HCT116 (cell line): ENCODE measurements around the gene MAPKAPK3. TPM values are rescaled to one million over a fixed set of nuclear protein-coding genes. Genes with fewer than 3 reads are reported as not detected.

Experiments used
- ATAC-seq: fragments of 200-7000 bp; cut with Tn5 transposase; 2 replicates; pipeline ENCODE4 v1.9.1; 2020; ENCODE audit warnings: mild to moderate bottlenecking, moderate library complexity
- BruUV-seq: library from RNA; stranded (reverse); fragments of 400-500 nt; replicated peaks from 2 replicates; lab custom pipeline; 2021; lab: Mats Ljungman, UMichigan
- CTCF ChIA-PET: fragments of 300-600 bp; sonication (Branson Sonifier 250); formaldehyde crosslinking; loops from one replicate; lab custom pipeline; 2021; ENCODE audit warnings: antibody characterized with exemption; lab: Charles Lee
- POLR2A ChIA-PET: fragments of 300-600, 350-600 bp; sonication (Branson Sonifier 250); formaldehyde crosslinking; loops from one replicate; lab custom pipeline; 2021; ENCODE audit warnings: antibody characterized with exemption; lab: Charles Lee
- RAD21 ChIA-PET, 2 experiments: fragments of 300-600 bp; sonication (Branson Sonifier 250); formaldehyde crosslinking; loops; one replicate each; lab custom pipeline; 2023; ENCODE audit warnings: low total read pairs in 2 of 2; ENCODE audit not compliant: uncharacterized antibody in 2 of 2, unreplicated experiment in 2 of 2, low non-redundant PET in 1 of 2; lab: Charles Lee
- DNase-seq: peaks from one replicate; pipeline ENCODE4 v3.0.0-alpha.2; 2010; ENCODE audit warnings: low read depth, low spot score
- H2AFZ ChIP-seq: fragments of 200-600 bp; shearing (Covaris generic), sonication (generic); 2 replicates; pipeline ENCODE4 v1.6.1; 2017; ENCODE audit warnings: low read depth, mixed run types, mixed read lengths, antibody characterized with exemption, low read length; ENCODE audit not compliant: poor library complexity, severe bottlenecking
- H3K27ac ChIP-seq: 2 replicates; pipeline ENCODE4 v1.5.1; 2012; ENCODE audit warnings: low read depth, low read length
- H3K27me3 ChIP-seq: fragments of 200-600 bp; sonication (generic); 2 replicates; pipeline ENCODE4 v1.6.1; 2016; ENCODE audit warnings: mixed run types, low read length, mixed read lengths; ENCODE audit not compliant: insufficient read depth
- H3K36me3 ChIP-seq, 2 experiments: fragments of 200-500 bp in 1 of 2; fragments of 200-600 bp in 1 of 2; sonication (Bioruptor generic) in 1 of 2; sonication (generic) in 1 of 2; 2 replicates each; pipeline versions ENCODE4 v1.5.1 to v1.6.1; 2014 to 2016; ENCODE audit warnings: low read length in 2 of 2, inconsistent platforms in 1 of 2, mixed read lengths in 1 of 2, mixed run types in 1 of 2; ENCODE audit not compliant: insufficient read depth in 2 of 2, control insufficient read depth in 1 of 2
- H3K4me1 ChIP-seq, 2 experiments: fragments of 200-600 bp in 1 of 2; sonication (generic) in 1 of 2; 2 replicates each; pipeline versions ENCODE4 v1.5.1 to v1.6.1; 2012 to 2017; ENCODE audit warnings: low read length in 2 of 2, inconsistent platforms in 1 of 2, mild to moderate bottlenecking in 1 of 2, mixed read lengths in 1 of 2, mixed run types in 1 of 2, moderate library complexity in 1 of 2; ENCODE audit not compliant: insufficient read depth in 2 of 2, control insufficient read depth in 1 of 2
- H3K4me2 ChIP-seq: fragments of 200-600 bp; sonication (generic); 2 replicates; pipeline ENCODE4 v1.6.1; 2017; ENCODE audit warnings: mixed run types, low read length, mixed read lengths
- H3K4me3 ChIP-seq, 2 experiments: fragments of 200-600 bp in 1 of 2; sonication (generic) in 1 of 2; replicated peaks in 1 of 2; 2 replicates each; pipeline ENCODE4 v1.5.1; 2011 to 2016; ENCODE audit warnings: low read length in 2 of 2, control low read depth in 1 of 2, low read depth in 1 of 2, mild to moderate bottlenecking in 1 of 2, mixed read lengths in 1 of 2, mixed run types in 1 of 2
- H3K79me2 ChIP-seq: fragments of 200-600 bp; sonication (generic); 2 replicates; pipeline ENCODE4 v1.6.1; 2017; ENCODE audit warnings: mild to moderate bottlenecking, mixed run types, low read length, moderate library complexity, mixed read lengths; ENCODE audit not compliant: insufficient read depth
- H3K9ac ChIP-seq: fragments of 200-600 bp; sonication (generic); 2 replicates; pipeline ENCODE4 v1.6.1; 2016; ENCODE audit warnings: low read length, mixed read lengths
- H3K9me2 ChIP-seq: fragments of 200-600 bp; sonication (generic), shearing (Covaris generic); 2 replicates; pipeline ENCODE4 v1.6.1; 2017; ENCODE audit warnings: mixed run types, mild to moderate bottlenecking, moderate library complexity; ENCODE audit not compliant: insufficient read depth
- H3K9me3 ChIP-seq, 2 experiments: fragments of 200-500 bp in 1 of 2; fragments of 200-600 bp in 1 of 2; sonication (Bioruptor generic) in 1 of 2; sonication (generic) in 1 of 2; 2 replicates each; pipeline ENCODE4 v1.6.1; 2014 to 2017; ENCODE audit warnings: low read length in 2 of 2, mixed read lengths in 2 of 2, inconsistent platforms in 1 of 2, low read depth in 1 of 2, mild to moderate bottlenecking in 1 of 2, mixed run types in 1 of 2, moderate library complexity in 1 of 2; ENCODE audit not compliant: control insufficient read depth in 1 of 2, insufficient read depth in 1 of 2
- H4K20me1 ChIP-seq: fragments of 200-600 bp; sonication (generic), shearing (Covaris generic); 2 replicates; pipeline ENCODE4 v1.6.1; 2017; ENCODE audit warnings: mixed run types, mild to moderate bottlenecking, moderate library complexity; ENCODE audit not compliant: insufficient read depth
- CTCF ChIP-seq, 3 experiments: fragments of 200-600 bp in 1 of 3; sonication (generic) in 1 of 3; IDR thresholded peaks in 2 of 3; conservative IDR thresholded peaks in 1 of 3; 2 replicates each; pipeline ENCODE4 v1.5.1; 2012 to 2017; ENCODE audit warnings: low read depth in 2 of 3, low read length in 2 of 3, antibody characterized with exemption in 1 of 3, borderline replicate concordance in 1 of 3, control low read depth in 1 of 3, mild to moderate bottlenecking in 1 of 3, mixed read lengths in 1 of 3, mixed run types in 1 of 3, moderate library complexity in 1 of 3; ENCODE audit not compliant: insufficient read depth in 1 of 3
- SP1 ChIP-seq: IDR thresholded peaks from 2 replicates; pipeline ENCODE4 v1.6.1; 2012; ENCODE audit warnings: low read depth
- intact Hi-C: fragments of 100-400 bp; cut with micrococcal nuclease; formaldehyde crosslinking; loops from 2 replicates; pipeline ENCODE4 v1.10.0; 2022
- total RNA-seq: library from RNA; stranded (reverse); gene quantifications from one replicate; pipeline ENCODE4 v1.2.1, GENCODE V29; 2021; ENCODE audit not compliant: unreplicated experiment

Gene MAPKAPK3
- total RNA-seq, 1 experiment from 2014 or later = 87.3 TPM

GRCh38 chr3:50616003-50616769 is 765 bp upstream of the MAPKAPK3 start:
- Histone ChIP-seq H3K9me3 (no peaks in the 10 kb centered on the region), H3K4me3 (peak overlapping the region; percentile 40 to 58), H3K36me3 (peaks cover 0 to 7% of the 10 kb centered on the region in 2 experiments; a peak in 1 of 4 replicates), H3K9me2 (no peaks in the 10 kb centered on the region)
- CTCF ChIA-PET = interaction anchor here (0.5 to 3.8 kb wide), 24 partner anchors 9 to 1066 kb away, joined by 3 to 83 read pairs (median 5); partner anchors contain the start of genes DCAF1, DOCK3, HEMK1 and MANF
- POLR2A ChIA-PET = interaction anchor here (0.6 to 2.0 kb wide), 8 partner anchors 16 to 769 kb away, joined by 3 to 5 read pairs (median 4); partner anchors contain the start of genes HEMK1 and MANF
- BruUV-seq = no TSS peak
- TF ChIP-seq SP1 (no peak), CTCF (IDR thresholded peaks at IDR 0.05 in 2 of 3, conservative IDR thresholded peaks at IDR 0.05 in 1 of 3; ENCODE audit: borderline replicate concordance in 1 of 3, insufficient read depth in 1 of 3, low read depth in 2 of 3, low read length in 2 of 3) (peak in 2 of 3 experiments; percentile 99 to 100; a peak in 4 of 6 replicates)
- TF ChIP-seq, all 23 proteins: peak for 1
- peaks cover 40% of the 10 kb centered on the region for H3K79me2 ChIP-seq
- H3K27ac ChIP-seq = peak overlapping the region; percentile 62
- peak overlapping the region; percentile 77 for H3K4me2 ChIP-seq
- peaks cover 17 to 60% of the 10 kb centered on the region in 2 experiments for H3K4me1 ChIP-seq
- peak overlapping the region; percentile 65 for H2AFZ ChIP-seq
- RAD21 ChIA-PET = interaction anchor here (0.6 to 3.4 kb wide), 15 partner anchors 8 to 1103 kb away, joined by 3 to 40 read pairs (median 3); partner anchors contain the start of genes DCAF1 (in 1 of the 2), HEMK1 (in 1 of the 2) and MANF (in 1 of the 2)
- intact Hi-C loops = loop anchor here (1.0 to 5.0 kb wide), 12 partner anchors 36 to 1051 kb away; partner anchors contain the start of genes MANF and RBM15B
- DNase-seq (peak; percentile 82), ATAC-seq (peak; percentile 49)
- peak overlapping the region; percentile 46 for H3K9ac ChIP-seq
- no peaks in the 10 kb centered on the region for H4K20me1 ChIP-seq
- no peaks in the 10 kb centered on the region for H3K27me3 ChIP-seq
